Measurements from ENCODE around the gene PDIA5.

Gene PDIA5

GRCh38 chr3:123085932-123086627 lies 19.3 kb downstream of the PDIA5 start:
- Histone ChIP-seq H3K4me2 (no peak overlapping the region), H3K27ac (no peak overlapping the region), H3K4me3 (IDR thresholded peaks at IDR 0.05; ENCODE audit: insufficient read depth, low read depth, low read length) (no peak overlapping the region), H4K20me1 (ENCODE audit: insufficient read depth) (peaks cover 26% of the 10 kb centered on the region), H2AFZ (ENCODE audit: low read depth) (no peak overlapping the region), H3K4me1 (ENCODE audit: low read depth, poor library complexity, severe bottlenecking) (peaks cover 19% of the 10 kb centered on the region), H3K9ac (no peak overlapping the region), H3K79me2 (ENCODE audit: insufficient read depth, low read depth) (peaks cover 70% of the 10 kb centered on the region), H3K36me3 (ENCODE audit: insufficient read depth) (no peaks in the 10 kb centered on the region), H3K27me3 (ENCODE audit: insufficient read depth, low read depth) (no peaks in the 10 kb centered on the region)
- no peak for TF ChIP-seq CTCF (conservative IDR thresholded peaks at IDR 0.05; ENCODE audit: low read depth, low read length)

- Histone ChIP-seq H3K79me2 (ENCODE audit: insufficient read depth, low read depth) (peaks cover 50% of the 10 kb centered on the region), H3K27ac (no peak overlapping the region), H3K4me3 (IDR thresholded peaks at IDR 0.05; ENCODE audit: insufficient read depth, low read depth, low read length) (no peak overlapping the region), H3K27me3 (ENCODE audit: insufficient read depth, low read depth) (no peaks in the 10 kb centered on the region), H2AFZ (ENCODE audit: low read depth) (no peak overlapping the region), H3K9ac (no peak overlapping the region), H3K4me2 (no peak overlapping the region), H3K4me1 (ENCODE audit: low read depth, poor library complexity, severe bottlenecking) (no peaks in the 10 kb centered on the region), H4K20me1 (ENCODE audit: insufficient read depth) (peaks cover 16% of the 10 kb centered on the region), H3K36me3 (ENCODE audit: insufficient read depth) (no peaks in the 10 kb centered on the region; the same call in 1 of the 2 replicates)
- TF ChIP-seq CTCF (conservative IDR thresholded peaks at IDR 0.05; ENCODE audit: low read depth, low read length): no peak
Observed at GRCh38 chr3:123088387-123088786, 21.6 kb downstream of the PDIA5 start.

- peaks cover 37% of the 10 kb centered on the region for H3K79me2 ChIP-seq (ENCODE audit: insufficient read depth, low read depth)
- H3K4me3 ChIP-seq (IDR thresholded peaks at IDR 0.05; ENCODE audit: insufficient read depth, low read depth, low read length): no peak overlapping the region
- no peaks in the 10 kb centered on the region; the same call in 1 of the 2 replicates for H3K36me3 ChIP-seq (ENCODE audit: insufficient read depth)
- H2AFZ ChIP-seq (ENCODE audit: low read depth): no peak overlapping the region
- H3K27ac ChIP-seq: no peak overlapping the region
- H3K9ac ChIP-seq: no peak overlapping the region
- no peak overlapping the region for H3K4me2 ChIP-seq
- TF ChIP-seq CTCF (conservative IDR thresholded peaks at IDR 0.05; ENCODE audit: low read depth, low read length): no peak
- H3K4me1 ChIP-seq (ENCODE audit: low read depth, poor library complexity, severe bottlenecking): no peaks in the 10 kb centered on the region
- H4K20me1 ChIP-seq (ENCODE audit: insufficient read depth): peaks cover 15% of the 10 kb centered on the region
- H3K27me3 ChIP-seq (ENCODE audit: insufficient read depth, low read depth): no peaks in the 10 kb centered on the region
Observed at GRCh38 chr3:123089611-123090331, 22.9 kb downstream of the PDIA5 start.

GRCh38 chr3:123090728-123091531 lies 24.1 kb downstream of the PDIA5 start:
- no peak for TF ChIP-seq CTCF (conservative IDR thresholded peaks at IDR 0.05; ENCODE audit: low read depth, low read length)
- Histone ChIP-seq H3K9ac (no peak overlapping the region), H4K20me1 (ENCODE audit: insufficient read depth) (peaks cover 12% of the 10 kb centered on the region), H3K4me2 (no peak overlapping the region), H3K4me1 (ENCODE audit: low read depth, poor library complexity, severe bottlenecking) (no peaks in the 10 kb centered on the region), H2AFZ (ENCODE audit: low read depth) (no peak overlapping the region), H3K79me2 (ENCODE audit: insufficient read depth, low read depth) (peaks cover 25% of the 10 kb centered on the region), H3K36me3 (ENCODE audit: insufficient read depth) (no peaks in the 10 kb centered on the region; the same call in 1 of the 2 replicates), H3K27ac (no peak overlapping the region), H3K27me3 (ENCODE audit: insufficient read depth, low read depth) (no peaks in the 10 kb centered on the region), H3K4me3 (IDR thresholded peaks at IDR 0.05; ENCODE audit: insufficient read depth, low read depth, low read length) (no peak overlapping the region)

Measured in KMS-11 (cell line).